ENCODE results near the gene TPRG1L.

TPRG1L gene

DNA sequence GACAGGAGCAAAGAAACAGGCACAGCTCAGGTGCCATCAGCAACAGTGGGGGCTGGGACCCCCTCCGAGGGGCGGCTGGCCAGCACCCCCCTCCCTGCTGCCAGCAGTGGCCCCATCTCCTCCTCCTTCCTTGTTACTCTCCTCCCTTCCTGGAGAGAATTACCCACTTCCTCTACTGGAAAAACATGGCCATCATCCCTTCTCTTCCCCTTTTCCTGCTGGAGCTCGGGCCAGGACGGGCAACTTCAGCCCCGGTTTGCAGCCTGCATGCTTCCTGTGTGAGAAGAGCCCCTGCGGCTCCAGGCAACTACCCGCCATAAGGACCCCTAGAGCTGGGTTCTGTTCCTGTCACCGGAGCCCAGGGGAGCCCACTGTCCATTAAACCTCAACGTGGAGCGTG, 31.1 kb upstream of the TPRG1L start:
- no peak for DNase-seq (ENCODE audit: low read depth, low spot score)

DNA sequence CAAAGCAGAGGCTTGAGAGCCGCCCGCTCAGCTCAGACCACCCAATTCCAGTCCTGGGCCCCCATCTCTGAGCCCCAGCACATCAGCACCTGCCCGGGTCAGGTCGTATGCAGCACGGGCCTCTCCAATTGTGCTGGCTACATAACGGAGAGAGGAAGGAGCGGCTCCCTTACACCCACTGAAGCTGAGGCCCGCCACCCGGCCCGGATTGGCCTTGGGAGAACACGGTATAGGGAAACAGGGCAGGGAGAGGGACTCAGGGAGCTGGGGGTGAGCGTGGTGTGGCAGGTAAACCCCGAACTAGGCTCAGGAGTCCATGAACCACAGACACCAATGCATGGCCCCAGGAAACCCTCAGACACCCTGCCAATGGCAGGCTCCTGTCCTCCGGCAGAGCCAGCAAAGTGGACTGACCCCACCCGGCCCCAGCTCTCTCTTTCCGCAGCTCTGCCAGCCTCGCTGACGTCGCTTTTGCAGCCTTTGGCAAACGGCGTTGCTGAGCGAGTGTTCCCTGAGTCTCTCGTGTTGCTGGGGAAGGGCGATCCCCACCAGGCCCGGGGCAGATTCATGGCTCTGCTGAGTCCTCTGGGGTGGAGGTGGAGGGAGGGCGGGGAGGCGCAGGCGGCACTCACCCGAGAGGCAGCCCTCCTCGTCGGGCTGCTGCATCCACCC, 30.0 kb upstream of the TPRG1L start:
- DNase-seq (ENCODE audit: low read depth, low spot score): no peak

DNA sequence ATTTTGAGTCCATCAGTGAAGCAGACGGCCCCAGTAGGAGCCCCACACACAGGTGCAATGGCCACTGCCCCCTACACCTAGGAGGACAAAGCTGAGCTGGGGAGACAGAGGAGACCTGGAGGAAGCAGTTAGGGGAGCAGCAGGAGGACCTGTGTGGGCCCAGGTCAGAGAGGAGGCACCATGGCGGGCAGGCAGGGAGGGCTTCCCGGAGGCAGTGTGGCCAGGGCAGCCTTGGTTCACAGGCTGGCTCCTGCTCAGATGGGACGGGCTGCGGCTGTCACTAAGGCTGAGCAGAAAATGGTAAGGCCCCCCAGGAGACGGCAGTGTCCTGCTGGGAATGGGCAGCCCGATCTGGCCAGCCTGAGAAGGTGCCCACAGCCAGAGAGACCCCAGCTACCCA, 28.9 kb upstream of the TPRG1L start:
- no peak for DNase-seq (ENCODE audit: low read depth, low spot score)

DNA sequence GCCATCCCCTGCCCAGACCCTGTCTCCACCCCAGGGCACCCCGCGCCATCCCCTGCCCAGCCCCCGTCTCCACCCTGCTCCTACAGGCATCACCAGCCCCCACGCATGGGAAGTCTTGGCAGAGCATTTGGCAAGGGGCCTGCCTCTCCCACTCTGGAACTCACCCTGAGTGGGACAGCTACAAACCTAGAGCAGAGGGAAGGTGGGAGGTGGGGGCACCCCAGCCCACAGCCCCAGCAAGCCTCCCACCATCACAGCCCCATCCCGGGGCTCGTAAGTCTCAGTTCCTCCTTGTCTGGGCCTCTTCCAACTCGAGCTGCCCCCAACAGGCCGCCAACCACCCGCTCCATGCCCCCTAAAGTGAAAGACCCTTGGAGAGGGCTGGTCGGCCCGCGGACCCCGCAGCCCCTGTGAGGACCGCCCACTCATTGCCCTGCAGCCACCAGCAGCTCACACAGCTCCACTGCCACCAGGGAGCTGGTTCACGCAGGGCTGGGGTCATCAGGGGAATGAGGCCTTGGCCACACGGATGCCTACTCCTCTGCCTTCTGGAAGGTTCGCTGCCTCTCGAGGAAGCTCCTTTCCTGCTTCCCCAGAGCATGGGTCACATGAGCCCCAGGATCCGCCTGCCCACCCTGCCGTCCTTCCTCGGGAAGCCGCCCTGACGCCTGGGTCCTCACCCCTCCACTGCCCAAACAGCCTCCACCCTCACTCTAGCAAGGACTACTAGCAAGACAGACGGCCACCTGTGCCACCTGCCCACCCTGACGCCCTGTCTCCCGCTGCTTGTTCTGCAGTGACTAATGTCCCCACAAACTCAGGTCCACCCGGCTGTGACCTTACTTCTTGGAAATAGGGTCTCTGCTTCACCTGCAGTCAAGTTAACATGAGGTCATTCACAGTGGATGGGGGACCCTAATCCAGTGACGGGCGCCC, 27.9 kb upstream of the TPRG1L start:
- no peak for DNase-seq (ENCODE audit: low read depth, low spot score)

DNA sequence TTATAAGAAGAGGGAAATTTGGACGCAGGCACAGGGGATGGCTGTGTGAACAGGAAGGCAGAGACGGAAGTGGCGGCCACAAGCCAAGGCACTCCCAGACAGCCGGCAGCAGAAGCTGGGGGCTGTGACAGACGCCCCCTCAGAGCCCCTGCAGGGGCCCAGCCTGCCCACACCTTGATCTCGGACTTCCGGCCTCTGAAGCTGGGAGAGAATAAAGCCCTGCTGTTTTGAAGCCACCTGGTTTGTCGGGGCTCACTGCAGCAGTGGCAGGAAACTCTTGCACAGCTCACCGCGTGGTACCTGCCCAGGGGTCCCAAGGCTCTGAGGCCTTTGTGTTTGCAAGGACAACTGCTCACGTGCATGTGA, 27.2 kb upstream of the TPRG1L start:
- DNase-seq (ENCODE audit: low read depth, low spot score): no peak

DNA sequence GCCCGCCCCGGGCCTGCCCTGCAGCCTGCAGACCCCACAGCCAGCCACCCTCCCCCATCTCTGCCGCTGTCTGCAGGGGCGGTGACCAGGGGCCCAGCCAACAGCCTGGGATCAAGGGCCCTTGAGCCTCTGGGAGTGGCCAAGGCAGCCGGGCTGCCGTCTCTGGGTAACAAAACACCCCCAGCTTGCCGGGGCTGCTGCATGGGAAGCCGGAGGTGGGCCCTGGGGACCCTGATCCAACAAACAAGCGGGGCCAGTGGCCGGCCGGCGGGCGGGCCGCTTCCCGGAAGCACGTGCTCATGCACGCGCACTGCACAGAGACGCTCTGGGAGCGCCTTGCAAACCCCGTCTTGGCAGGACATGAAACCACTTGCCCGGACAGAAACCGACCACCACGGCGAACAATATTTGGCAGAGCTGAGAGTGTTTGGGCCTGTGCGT, 26.7 kb upstream of the TPRG1L start:
- no peak for DNase-seq (ENCODE audit: low read depth, low spot score)

DNA sequence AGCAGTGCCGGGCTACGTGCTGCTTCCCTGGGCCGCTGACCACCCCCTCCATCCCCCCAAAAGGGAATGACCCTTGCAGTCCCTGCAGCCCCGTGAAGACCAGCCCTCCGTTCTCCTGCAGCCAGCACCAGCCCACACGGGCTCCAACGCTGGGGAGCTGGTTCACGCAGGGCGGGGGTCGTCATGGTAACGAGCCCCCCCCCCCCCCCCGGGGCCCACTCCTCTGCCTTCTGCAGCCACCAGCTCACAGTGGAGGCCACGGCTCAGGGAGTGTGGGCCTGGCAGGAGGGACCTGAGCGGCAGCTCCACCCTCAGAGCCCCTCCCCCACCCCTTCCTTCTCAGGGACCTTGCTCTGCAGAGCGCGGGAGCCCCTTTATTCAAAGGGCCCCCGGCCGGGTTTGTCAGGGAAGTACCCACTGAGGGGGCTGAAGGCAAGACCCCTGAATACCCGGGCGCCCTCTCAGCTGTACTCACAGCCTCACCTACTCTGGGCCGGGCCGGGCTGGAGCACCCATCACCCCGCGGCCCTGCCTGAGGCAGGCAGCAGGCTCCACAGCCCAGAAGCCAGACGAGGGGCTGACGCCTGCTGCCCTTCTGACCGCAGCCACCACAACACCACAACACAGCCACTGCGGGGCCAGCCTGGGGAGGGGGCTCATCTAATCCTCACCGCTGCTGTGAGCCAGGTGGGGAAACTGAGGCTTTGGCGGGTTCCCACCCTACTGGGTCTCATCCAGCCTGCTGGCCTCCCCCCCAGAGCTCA, 26.1 kb upstream of the TPRG1L start:
- no peak for DNase-seq (ENCODE audit: low read depth, low spot score)

DNA sequence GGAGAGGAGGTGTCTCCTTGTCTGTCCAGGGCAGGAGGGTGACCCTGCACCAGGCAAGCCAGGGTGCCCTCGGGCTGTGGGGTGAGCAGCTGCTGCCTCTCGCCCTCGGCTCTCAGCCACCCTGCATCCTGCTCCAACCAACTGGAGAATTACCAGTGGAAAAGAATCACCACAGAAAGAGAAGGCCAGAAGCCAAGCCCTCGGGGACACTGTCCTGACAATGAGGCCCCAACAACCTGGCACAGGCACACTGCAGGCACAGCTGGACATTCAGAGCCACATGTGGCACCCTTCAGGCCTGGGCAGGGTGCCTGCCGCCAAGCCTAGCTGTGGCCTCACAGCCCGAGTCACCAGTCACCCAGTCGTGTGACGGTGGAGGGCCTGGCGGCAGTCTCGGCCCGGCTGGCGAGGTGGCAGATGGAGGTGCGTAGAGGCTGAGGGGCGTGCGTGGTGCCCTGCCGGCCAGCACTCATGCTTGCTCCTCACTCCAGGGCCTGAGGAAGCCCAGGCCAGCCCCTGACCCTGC, 25.5 kb upstream of the TPRG1L start:
- DNase-seq (ENCODE audit: low read depth, low spot score): no peak

DNA sequence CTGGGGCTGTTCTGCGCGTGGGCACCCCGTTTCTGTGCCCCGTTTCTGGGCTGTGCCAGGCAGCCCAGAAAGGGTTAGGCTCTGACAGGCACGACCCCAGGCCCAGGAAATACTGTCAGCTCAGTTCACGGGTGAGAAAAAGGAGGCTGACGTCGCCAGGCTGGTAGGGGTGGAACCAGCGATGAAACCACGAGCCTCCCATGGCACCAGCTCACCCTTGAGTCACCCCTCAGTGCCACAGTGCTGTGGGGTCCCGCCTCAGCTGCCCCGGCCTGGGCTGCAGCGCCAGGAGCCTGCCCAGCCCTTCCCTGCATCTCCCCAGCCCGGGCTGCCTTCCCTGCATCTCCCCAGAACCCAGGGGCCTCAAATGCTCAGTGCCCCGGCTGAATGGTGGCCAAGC, 25.0 kb upstream of the TPRG1L start:
- DNase-seq (ENCODE audit: low read depth, low spot score): no peak

DNA sequence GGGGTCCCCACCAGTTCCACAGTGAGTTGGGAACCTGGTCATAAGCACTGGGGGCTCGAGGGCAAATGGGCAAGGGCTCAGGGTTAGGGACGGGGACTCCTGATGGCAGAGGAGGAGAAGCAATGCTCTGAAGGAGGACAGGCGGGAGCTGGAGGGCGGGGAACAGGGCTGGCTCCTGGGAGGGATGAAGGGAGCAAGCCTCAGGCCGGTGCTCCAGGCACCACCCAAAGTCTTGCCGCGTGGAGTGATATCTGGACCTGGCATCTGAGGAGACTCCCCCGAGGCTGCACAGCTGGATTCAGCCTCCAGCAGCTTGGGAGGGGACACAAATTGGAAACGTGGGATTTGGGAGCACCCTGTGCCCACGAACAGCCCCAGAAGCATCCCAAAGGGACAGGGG, 24.5 kb upstream of the TPRG1L start:
- no peak for DNase-seq (ENCODE audit: low read depth, low spot score)

DNA sequence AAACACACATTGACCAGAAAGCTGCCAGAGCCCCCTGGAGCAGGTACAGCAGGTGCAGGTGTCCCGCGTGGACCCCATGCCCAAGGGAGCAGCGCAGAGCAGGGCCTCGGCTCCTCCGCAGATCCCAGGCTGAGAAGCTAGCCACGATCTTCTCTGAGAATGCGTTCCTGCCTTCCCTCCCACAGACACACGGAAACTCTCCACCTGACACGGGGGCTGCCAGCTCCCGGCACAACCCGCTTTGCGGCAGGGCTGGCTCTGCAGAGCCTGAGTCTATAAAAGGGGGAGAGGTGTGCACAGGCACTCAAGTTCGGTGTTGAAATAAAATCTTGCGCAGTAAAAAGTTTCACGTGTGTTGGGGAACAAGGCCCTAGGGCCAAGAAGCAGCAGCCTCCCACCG, 23.1 kb upstream of the TPRG1L start:
- no peak for DNase-seq (ENCODE audit: low read depth, low spot score)

DNA sequence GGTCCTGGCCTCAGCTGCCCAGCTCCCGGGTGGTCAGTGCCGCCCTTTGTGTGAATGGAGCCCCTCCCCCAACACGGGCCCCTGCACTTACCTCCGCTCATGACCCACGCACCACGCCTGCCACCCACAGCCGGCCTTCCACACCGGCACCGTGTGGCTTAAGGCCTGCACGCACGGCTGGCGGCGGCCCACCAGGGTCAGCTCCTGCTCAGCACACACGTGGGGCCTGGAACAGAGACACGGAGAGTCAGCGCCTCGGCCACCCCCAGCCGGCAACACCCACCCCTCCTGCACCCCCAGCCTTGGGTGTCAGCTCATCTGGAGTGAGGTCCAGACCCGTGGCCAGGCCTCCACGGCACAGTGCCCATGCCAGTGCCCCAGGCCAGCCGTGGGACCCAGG, 22.4 kb upstream of the TPRG1L start:
- DNase-seq (ENCODE audit: low read depth, low spot score): no peak

DNA sequence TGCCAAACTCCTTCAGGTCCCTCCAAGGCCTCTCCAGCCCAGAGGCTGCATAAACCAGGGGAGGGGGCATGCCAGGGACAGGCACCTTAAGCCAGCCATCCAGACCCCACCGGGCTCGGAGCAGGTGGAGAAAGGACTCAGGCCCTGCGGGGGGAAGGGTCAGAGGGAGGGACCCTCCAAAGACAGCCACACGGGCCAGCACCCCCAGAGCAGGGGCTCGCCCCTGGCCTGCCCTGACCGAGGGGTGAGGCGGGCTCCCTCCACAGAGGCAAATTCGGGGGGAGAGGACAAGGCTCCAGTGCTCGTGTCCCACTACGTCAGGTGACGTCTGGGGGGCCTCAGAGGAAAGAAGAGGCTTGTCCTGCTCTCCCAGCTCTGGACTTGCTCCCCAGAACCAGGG, 21.7 kb upstream of the TPRG1L start:
- DNase-seq (ENCODE audit: low read depth, low spot score): no peak

DNA sequence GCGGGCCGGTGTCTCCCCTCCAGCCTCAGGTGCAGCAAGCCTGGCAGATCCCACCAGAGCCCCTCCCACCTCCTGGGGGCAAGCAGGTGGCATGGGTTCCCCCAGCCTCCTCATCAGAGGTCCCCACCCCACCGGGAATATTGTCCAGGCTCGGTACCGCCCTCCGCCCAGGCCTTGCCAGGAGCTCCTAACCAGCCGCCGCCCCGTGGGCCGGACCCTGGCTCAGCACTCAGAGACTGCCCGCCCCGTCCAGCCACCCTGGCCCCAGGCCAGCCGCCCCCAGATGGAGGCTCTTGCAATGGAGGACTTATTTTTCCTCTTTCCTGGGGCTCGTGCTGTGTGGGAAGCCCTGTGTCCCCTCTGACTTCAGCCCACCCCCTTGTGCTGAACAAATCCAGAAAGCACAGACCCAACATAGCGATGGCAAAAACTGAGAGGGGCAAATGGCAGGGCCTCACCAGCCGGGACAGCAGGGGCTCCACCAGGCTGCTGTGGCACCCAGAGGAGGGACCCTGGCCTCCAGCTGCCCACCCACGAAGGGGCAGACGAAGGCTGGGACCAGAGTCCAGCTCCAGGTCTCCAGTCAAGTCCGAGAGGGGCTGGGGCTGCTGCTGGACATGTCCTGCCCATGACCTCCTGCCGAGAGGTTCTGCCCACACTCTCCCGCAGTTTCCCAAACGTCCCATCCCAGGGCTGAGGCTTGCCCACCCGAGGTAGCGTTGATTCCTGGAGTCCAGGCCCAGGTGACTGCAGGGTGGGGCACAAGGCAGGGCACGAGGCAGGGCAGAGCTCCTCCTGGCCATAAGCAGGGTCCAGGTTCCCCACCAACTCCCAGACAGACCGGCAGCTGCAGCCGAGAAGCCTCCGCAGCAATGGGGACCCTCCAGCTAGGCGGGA, 21.0 kb upstream of the TPRG1L start:
- no peak for DNase-seq (ENCODE audit: low read depth, low spot score)

DNA sequence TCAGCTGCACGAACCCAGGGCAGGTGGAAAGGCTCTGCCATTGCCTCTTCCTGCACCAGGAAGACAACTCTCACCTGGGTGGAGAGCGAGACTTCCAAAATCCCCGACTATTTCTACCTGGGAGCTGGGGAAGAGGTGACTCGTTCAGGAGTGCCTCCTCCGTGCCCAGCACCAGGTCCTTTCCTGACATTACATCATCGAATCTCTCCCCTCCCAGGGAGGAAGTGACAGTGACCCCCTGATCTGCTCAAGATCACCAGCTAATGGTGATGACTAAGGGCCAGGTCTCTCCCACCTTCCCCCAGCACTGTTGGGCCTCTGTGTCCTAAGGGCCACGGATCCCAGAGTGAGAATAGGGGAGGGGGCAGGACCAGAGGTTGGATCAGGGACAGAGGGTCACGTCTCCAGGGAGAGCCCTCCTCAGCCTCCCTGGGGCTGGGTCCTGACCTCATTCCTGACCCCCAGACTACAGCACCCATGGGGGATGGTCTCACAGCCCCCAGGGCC, 20.3 kb upstream of the TPRG1L start:
- no peak for DNase-seq (ENCODE audit: low read depth, low spot score)

DNA sequence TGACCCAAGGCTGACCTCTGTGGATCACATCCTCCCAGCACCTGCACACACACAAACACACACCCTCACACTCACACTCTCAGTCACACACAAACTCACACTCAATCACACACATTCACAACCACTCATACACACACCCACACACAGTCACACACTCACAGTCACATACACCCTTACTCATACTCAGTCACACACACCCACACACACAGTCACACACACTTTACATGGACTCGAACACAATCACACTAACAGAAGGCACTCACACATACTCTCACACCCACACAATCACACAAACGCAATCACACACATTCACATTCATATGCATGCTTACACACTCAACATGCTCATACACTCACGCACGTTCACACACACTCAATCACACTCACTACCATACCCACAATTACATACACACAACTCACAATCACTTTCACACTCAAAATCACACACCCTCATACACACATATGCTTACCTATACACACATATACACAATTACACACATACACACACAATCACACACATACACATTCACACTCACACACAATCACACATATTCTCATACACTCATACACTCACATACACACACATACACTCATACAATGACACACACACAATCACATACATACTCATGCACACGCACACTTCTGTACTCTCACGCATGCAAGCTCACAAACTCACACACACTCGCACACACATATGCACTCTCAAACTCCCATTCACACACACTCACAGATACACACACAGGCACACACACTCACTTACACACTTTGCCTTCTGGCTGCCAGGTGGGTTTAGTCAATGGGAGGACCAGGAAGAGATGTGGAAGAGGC, 19.6 kb upstream of the TPRG1L start:
- no peak for DNase-seq (ENCODE audit: low read depth, low spot score)

DNA sequence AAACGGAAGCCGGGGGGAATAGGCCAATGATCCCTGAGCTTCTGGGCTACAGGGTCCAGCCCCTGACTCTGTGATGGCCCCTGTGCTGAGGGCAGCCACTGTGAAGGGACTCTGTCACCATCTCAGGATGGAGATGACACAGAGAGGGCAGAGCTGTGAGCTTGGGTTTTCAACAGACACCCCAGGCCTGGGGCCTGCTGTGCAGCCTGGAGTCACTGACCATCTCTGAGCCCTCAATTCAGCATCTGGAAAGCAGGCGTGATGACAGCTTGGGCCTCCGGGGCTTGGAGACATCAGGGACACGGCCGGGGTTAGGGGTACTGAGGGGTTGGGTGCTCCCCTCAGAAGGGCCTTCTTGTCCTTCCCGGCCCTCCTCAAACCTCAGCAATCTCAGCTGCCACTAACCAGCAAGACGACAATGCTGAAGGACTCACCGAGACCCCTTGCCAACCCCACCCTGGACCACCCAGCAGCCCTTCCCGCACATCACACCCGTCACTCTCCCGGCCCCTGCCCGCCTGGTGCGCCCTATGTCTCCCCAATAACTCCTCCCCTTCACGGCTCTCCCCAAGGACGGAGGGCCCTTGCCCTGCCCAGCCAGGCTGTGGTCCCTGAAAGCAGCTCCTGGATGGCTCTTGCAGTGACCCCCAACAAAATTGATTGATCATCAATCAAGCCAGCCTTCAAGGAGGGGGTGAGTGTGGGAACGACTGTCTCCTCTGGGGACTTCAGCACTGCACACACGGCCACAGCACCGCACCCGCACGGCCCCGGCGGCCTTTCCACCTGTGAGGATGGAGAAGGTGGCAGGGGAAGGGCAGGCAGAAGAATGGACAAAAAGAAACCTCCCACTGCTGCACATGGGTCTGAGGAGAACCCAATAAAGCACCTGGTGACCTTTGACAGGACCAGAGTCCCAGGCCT, 17.8 kb upstream of the TPRG1L start:
- DNase-seq (ENCODE audit: low read depth, low spot score): no peak

DNA sequence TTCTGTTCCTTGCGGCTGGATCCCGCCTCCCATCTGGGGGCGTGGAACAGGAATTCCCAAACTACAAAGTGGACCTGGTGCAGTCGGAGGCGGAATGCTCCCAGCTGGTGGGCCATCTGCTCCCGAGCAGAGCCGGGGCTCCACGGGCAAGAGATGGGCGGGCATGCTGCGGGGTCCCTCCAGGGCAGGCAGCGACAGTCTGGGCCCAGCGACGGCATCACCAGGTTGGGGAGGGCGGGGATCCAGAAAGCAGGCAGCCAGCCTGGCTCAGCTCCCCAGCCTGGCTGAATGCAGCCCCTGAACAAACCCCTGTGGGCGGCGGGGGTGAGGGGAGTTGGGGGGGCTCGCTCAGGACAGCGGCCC, 17.1 kb upstream of the TPRG1L start:
- no peak for DNase-seq (ENCODE audit: low read depth, low spot score)

DNA sequence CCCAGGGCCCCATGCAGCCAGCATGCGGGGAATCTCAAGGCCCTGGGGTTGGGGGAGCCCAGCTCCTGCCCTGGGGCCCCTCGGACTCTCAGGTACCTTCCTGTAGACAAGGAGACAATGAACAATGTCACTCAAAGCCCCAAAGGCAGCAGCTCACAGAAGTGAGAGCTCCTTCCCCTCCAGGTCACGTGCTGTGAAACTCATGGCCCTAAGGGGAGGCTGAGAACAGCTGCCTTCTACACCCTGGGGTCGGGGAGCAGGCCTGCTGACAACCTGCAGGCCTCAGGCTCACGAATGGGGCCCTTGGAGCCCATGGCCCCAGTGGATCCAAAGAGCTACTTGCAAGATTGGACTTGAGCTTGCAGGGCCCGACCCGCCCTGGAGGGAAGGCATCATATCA, 16.7 kb upstream of the TPRG1L start:
- no peak for DNase-seq (ENCODE audit: low read depth, low spot score)

All from activated naive CD8-positive, alpha-beta T cell treated with anti-CD3 and anti-CD28 coated beads, Interleukin-2, amount 50 U/mL, for 16 hours (primary cell).